ENCODE measurements around the gene CYB561. TPM values are rescaled to one million over a fixed set of nuclear protein-coding genes. Genes with fewer than 3 reads are reported as not detected.

CYB561 gene
- total RNA-seq, 1 experiment from 2014 or later, result 67.6 TPM

- TF ChIP-seq CTCF (IDR thresholded peaks at IDR 0.05 in 2 of 3, conservative IDR thresholded peaks at IDR 0.05 in 1 of 3; ENCODE audit: borderline replicate concordance in 1 of 3, insufficient read depth in 1 of 3, low read depth in 2 of 3, low read length in 2 of 3), result no peak
- TF ChIP-seq YY1 (IDR thresholded peaks at IDR 0.05; ENCODE audit: extremely low read depth, insufficient replicate concordance, low read depth, low read length), result no peak
- TF ChIP-seq FOSL1 (IDR thresholded peaks at IDR 0.05; ENCODE audit: low read depth), result no peak
- TF ChIP-seq POLR2AphosphoS5 (IDR thresholded peaks at IDR 0.05; ENCODE audit: low read depth, low read length), result no peak
- TF ChIP-seq EZH2 (IDR thresholded peaks at IDR 0.05), result no peak
- no peak for TF ChIP-seq SRF (IDR thresholded peaks at IDR 0.05; ENCODE audit: low read depth)
- no peak for TF ChIP-seq POLR2A (IDR thresholded peaks at IDR 0.05; ENCODE audit: borderline replicate concordance, extremely low read depth, insufficient read depth, insufficient read length)
- no peak for TF ChIP-seq TCF7L2 (IDR thresholded peaks at IDR 0.05; ENCODE audit: borderline replicate concordance, extremely low read depth, insufficient read depth, insufficient read length)
- no peak for TF ChIP-seq CEBPB (IDR thresholded peaks at IDR 0.05; ENCODE audit: low read depth)
- TF ChIP-seq EZH2phosphoT487 (IDR thresholded peaks at IDR 0.05; ENCODE audit: borderline replicate concordance), result no peak
- TF ChIP-seq MAX (IDR thresholded peaks at IDR 0.05), result no peak
Observed at GRCh38 chr17:63463771-63464170, 17.7 kb upstream of the CYB561 start (continued).

GRCh38 chr17:63460018-63460417 is 13.9 kb upstream of the CYB561 start:
- Histone ChIP-seq H3K4me1 (ENCODE audit: control insufficient read depth in 1 of 2, insufficient read depth in 2 of 2, low read length in 2 of 2) (peaks cover 9 to 38% of the 10 kb centered on the region in 2 experiments), H3K9me3 (ENCODE audit: control insufficient read depth in 1 of 2, insufficient read depth in 1 of 2, low read depth in 1 of 2, low read length in 2 of 2) (no peaks in the 10 kb centered on the region), H3K79me2 (ENCODE audit: insufficient read depth, low read length) (no peaks in the 10 kb centered on the region), H2AFZ (ENCODE audit: low read depth, low read length, poor library complexity, severe bottlenecking) (no peak overlapping the region), H3K27me3 (ENCODE audit: insufficient read depth, low read length) (no peaks in the 10 kb centered on the region), H3K9ac (ENCODE audit: low read length) (no peak overlapping the region), H3K36me3 (ENCODE audit: control insufficient read depth in 1 of 2, insufficient read depth in 2 of 2, low read length in 2 of 2) (no peaks in the 10 kb centered on the region), H3K4me2 (ENCODE audit: low read length) (no peak overlapping the region), H3K4me3 (replicated peaks in 1 of 2; ENCODE audit: low read depth in 1 of 2, low read length in 2 of 2) (no peak overlapping the region), H3K27ac (ENCODE audit: low read depth, low read length) (no peak overlapping the region), H3K9me2 (ENCODE audit: insufficient read depth) (no peaks in the 10 kb centered on the region), H4K20me1 (ENCODE audit: insufficient read depth) (no peaks in the 10 kb centered on the region)
- no peak for ATAC-seq
- intact Hi-C loops (cut with micrococcal nuclease), result no loop called here
- RAD21 ChIA-PET (ENCODE audit: low non-redundant PET in 1 of 2, low total read pairs in 2 of 2, uncharacterized antibody in 2 of 2, unreplicated experiment in 2 of 2), result no interaction called here
- no peak for DNase-seq (ENCODE audit: low read depth, low spot score)
- TF ChIP-seq RAD21 (IDR thresholded peaks at IDR 0.05; ENCODE audit: low read depth), result no peak
- TF ChIP-seq CEBPB (IDR thresholded peaks at IDR 0.05; ENCODE audit: low read depth), result no peak
- no TSS peak for BruUV-seq (replicated peaks)
- CTCF ChIA-PET, result interaction anchor here (0.9 to 5.0 kb wide), 2 partner anchors 18 to 19 kb away, joined by 3 to 17 read pairs; no protein-coding TSS in a partner anchor
- POLR2A ChIA-PET, result interaction anchor here (1.9 to 2.6 kb wide), 3 partner anchors 14 to 313 kb away, joined by 5 to 10 read pairs (median 9); partner anchors contain the start of genes CCDC47, CYB561 and DDX42

All from HCT116 (cell line).